ENCODE results near the gene KCNJ5.

KCNJ5 gene

DNA sequence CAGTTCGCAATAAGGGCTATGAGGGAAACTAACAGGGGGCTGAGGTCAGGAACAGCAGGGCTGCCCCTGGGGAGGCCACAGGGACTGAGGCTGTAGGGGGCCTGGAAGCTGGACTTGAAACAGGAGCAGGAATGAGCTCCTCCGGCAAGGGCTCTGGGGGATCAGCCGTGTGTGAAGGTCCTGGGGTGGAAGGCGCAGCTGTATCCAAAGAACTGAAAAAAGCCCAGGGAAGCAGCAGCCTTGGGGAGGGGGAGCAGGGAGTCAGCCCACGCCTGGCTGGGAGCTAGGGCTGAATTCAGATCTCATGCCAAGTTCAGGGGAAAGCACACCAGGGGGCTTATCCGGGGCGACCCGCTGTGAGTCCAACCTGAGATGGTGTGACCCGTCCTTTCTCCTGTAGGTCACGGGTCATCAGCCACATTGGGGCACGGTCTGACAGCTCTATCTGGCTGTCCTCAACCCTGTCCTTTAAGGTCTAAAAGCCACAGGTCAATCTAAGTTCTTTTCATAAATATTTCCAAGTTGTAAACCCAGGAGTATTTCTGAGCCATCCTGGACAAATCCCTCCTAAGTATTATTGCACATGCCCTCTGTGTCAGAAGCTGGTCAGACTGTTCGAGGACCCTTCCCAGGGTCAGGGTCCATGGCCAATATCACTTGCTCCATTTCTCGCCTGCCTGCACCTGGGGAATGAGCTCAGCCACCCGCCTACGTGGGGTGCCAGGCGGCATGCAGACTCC, 33.5 kb downstream of the KCNJ5 start:
- Histone ChIP-seq H3K27ac (replicated peaks) (no peak overlapping the region), H3K27me3 (ENCODE audit: insufficient read depth, poor library complexity, severe bottlenecking) (no peaks in the 10 kb centered on the region), H3K4me3 (replicated peaks; ENCODE audit: insufficient read depth, low read length) (no peak overlapping the region)
- no peak for DNase-seq (ENCODE audit: low read depth in 1 of 2, low spot score in 1 of 2)
- TF ChIP-seq GABPA (IDR thresholded peaks at IDR 0.05; ENCODE audit: low read depth) (no peak), REST (IDR thresholded peaks at IDR 0.05; ENCODE audit: insufficient replicate concordance, low read depth) (no peak), SPI1 (IDR thresholded peaks at IDR 0.05; ENCODE audit: borderline replicate concordance, low read depth) (no peak)
- TF ChIP-seq, protein P1, sequence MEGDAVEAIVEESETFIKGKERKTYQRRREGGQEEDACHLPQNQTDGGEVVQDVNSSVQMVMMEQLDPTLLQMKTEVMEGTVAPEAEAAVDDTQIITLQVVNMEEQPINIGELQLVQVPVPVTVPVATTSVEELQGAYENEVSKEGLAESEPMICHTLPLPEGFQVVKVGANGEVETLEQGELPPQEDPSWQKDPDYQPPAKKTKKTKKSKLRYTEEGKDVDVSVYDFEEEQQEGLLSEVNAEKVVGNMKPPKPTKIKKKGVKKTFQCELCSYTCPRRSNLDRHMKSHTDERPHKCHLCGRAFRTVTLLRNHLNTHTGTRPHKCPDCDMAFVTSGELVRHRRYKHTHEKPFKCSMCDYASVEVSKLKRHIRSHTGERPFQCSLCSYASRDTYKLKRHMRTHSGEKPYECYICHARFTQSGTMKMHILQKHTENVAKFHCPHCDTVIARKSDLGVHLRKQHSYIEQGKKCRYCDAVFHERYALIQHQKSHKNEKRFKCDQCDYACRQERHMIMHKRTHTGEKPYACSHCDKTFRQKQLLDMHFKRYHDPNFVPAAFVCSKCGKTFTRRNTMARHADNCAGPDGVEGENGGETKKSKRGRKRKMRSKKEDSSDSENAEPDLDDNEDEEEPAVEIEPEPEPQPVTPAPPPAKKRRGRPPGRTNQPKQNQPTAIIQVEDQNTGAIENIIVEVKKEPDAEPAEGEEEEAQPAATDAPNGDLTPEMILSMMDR (IDR thresholded peaks at IDR 0.05; ENCODE audit: insufficient read depth, low read length), result no peak

DNA sequence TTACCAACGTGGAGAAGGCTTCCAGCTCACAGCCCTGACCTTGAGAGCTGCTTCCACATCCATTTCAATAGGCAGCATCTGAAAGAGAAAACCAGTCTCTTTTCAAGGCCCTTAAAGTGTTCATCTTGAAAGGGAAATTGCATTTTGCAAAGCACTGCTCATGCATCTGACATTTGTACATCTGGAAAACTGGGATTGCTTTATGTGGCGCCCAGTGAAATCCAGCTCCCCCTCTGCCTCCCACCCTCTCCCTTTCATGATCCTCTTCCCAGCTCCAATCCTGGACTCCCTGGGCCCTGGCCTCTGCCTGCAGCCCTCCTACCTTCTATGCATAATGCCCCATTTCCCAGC, 34.1 kb downstream of the KCNJ5 start:
- DNase-seq (ENCODE audit: low read depth in 1 of 2, low spot score in 1 of 2), result no peak
- Histone ChIP-seq H3K4me3 (replicated peaks; ENCODE audit: insufficient read depth, low read length) (no peak overlapping the region), H3K27ac (replicated peaks) (no peak overlapping the region), H3K27me3 (ENCODE audit: insufficient read depth, poor library complexity, severe bottlenecking) (no peaks in the 10 kb centered on the region)
- TF ChIP-seq POLR2AphosphoS5 (IDR thresholded peaks at IDR 0.05; ENCODE audit: low read depth) (no peak), GABPA (IDR thresholded peaks at IDR 0.05; ENCODE audit: low read depth) (no peak), SPI1 (IDR thresholded peaks at IDR 0.05; ENCODE audit: borderline replicate concordance, low read depth) (no peak), REST (IDR thresholded peaks at IDR 0.05; ENCODE audit: insufficient replicate concordance, low read depth) (no peak)
- TF ChIP-seq, protein P1 (IDR thresholded peaks at IDR 0.05; ENCODE audit: insufficient read depth, low read length), result no peak

- DNase-seq (ENCODE audit: low read depth in 1 of 2, low spot score in 1 of 2), result no peak
- TF ChIP-seq REST (IDR thresholded peaks at IDR 0.05; ENCODE audit: insufficient replicate concordance, low read depth), result no peak
- no peak for TF ChIP-seq GABPA (IDR thresholded peaks at IDR 0.05; ENCODE audit: low read depth)
- TF ChIP-seq POLR2AphosphoS5 (IDR thresholded peaks at IDR 0.05; ENCODE audit: low read depth), result no peak
- TF ChIP-seq, protein P1 (IDR thresholded peaks at IDR 0.05; ENCODE audit: insufficient read depth, low read length), result no peak
- no peak for TF ChIP-seq SPI1 (IDR thresholded peaks at IDR 0.05; ENCODE audit: borderline replicate concordance, low read depth)
- Histone ChIP-seq H3K27ac (replicated peaks) (no peak overlapping the region), H3K27me3 (ENCODE audit: insufficient read depth, poor library complexity, severe bottlenecking) (no peaks in the 10 kb centered on the region), H3K4me3 (replicated peaks; ENCODE audit: insufficient read depth, low read length) (no peak overlapping the region)
Observed at GRCh38 chr11:128926000-128926399, 34.8 kb downstream of the KCNJ5 start.

All from HL-60 (cell line).